K562 (cell line): ENCODE results near the gene MPC2.
A peak's percentile ranks its signal among the peaks of the same experiment; 100 is the strongest.

Experiments used
- BRD4 ChIP-seq: fragments of 200-600 bp; sonication (generic); IDR thresholded peaks from 2 replicates; pipeline ENCODE4 v1.6.1; 2017; ENCODE audit warnings: inconsistent platforms
- CBX8 ChIP-seq: fragments of 200-600 bp; sonication (generic); IDR thresholded peaks from 2 replicates; pipeline ENCODE4 v1.6.1; 2012; ENCODE audit warnings: borderline replicate concordance, mixed run types, low read depth, mild to moderate bottlenecking, moderate library complexity, mixed read lengths, low read length, control low read depth, inconsistent platforms; ENCODE audit not compliant: poor library complexity, severe bottlenecking; ENCODE audit errors: extremely low read depth
- CREB1 ChIP-seq, 2 experiments: sonication (generic) in 1 of 2; formaldehyde crosslinking in 1 of 2; IDR thresholded peaks; 2 replicates each; pipeline versions ENCODE4 v1.6.1 to v1.8.0; 2012 to 2022; ENCODE audit warnings: inconsistent platforms in 1 of 2, mild to moderate bottlenecking in 1 of 2, missing genetic modification reagents in 1 of 2, moderate library complexity in 1 of 2
- CREM ChIP-seq: IDR thresholded peaks from 2 replicates; pipeline ENCODE4 v1.6.1; 2014; ENCODE audit warnings: antibody characterized with exemption, low read depth
- EGR1 ChIP-seq: fragments of 450-650 bp; conservative IDR thresholded peaks from 2 replicates; pipeline ENCODE4 v1.6.1; 2017; ENCODE audit warnings: mild to moderate bottlenecking
- EP300 ChIP-seq: IDR thresholded peaks from 2 replicates; pipeline ENCODE4 v1.6.1; 2012; ENCODE audit warnings: low read length, improper control_type of control experiment
- ESRRA ChIP-seq: fragments of 450-650 bp; IDR thresholded peaks from 2 replicates; pipeline ENCODE4 v1.6.1; 2014; ENCODE audit warnings: low read depth, mild to moderate bottlenecking, moderate library complexity, borderline replicate concordance
- EZH2 ChIP-seq: IDR thresholded peaks from 2 replicates; pipeline ENCODE4 v1.6.1; 2012; ENCODE audit warnings: low read depth, mild to moderate bottlenecking, inconsistent platforms, low read length, borderline replicate concordance
- FOXP4 ChIP-seq: sonication (generic); formaldehyde crosslinking; IDR thresholded peaks from 2 replicates; pipeline ENCODE4 v1.8.0; 2022; ENCODE audit warnings: mild to moderate bottlenecking, missing genetic modification reagents, borderline replicate concordance
- POLR2A ChIP-seq: fragments of 450-650 bp; conservative IDR thresholded peaks from 2 replicates; pipeline ENCODE4 v1.6.1; 2016
- SMAD1 ChIP-seq: fragments of 150-350 bp; IDR thresholded peaks from 2 replicates; pipeline ENCODE4 v1.6.1; 2014; ENCODE audit warnings: low read length, low read depth; ENCODE audit not compliant: partially characterized antibody
- YY1 ChIP-seq, 3 experiments: IDR thresholded peaks; 2 replicates each; pipeline ENCODE4 v1.6.1; 2011; ENCODE audit warnings: low read length in 2 of 3, mild to moderate bottlenecking in 2 of 3, moderate library complexity in 2 of 3, borderline replicate concordance in 1 of 3, control low read depth in 1 of 3, low read depth in 1 of 3; ENCODE audit not compliant: insufficient read depth in 3 of 3, insufficient replicate concordance in 2 of 3, control insufficient read depth in 1 of 3, insufficient read length in 1 of 3; ENCODE audit errors: extremely low read depth in 1 of 3
- TF ChIP-seq, protein P1 (sequence below): sonication (generic); formaldehyde crosslinking; IDR thresholded peaks from 2 replicates; pipeline ENCODE4 v1.8.1; 2022; ENCODE audit warnings: missing genetic modification reagents
- TF ChIP-seq, protein P2 (sequence below), 3 experiments: IDR thresholded peaks in 2 of 3; conservative IDR thresholded peaks in 1 of 3; 2 replicates each; pipeline ENCODE4 v1.5.1; 2011 to 2012; ENCODE audit warnings: low read length in 3 of 3, mild to moderate bottlenecking in 3 of 3, control low read depth in 2 of 3, improper control_type of control experiment in 1 of 3, inconsistent platforms in 1 of 3, low read depth in 1 of 3, mixed read lengths in 1 of 3, moderate library complexity in 1 of 3; ENCODE audit not compliant: insufficient read depth in 2 of 3

- no peak for TF ChIP-seq POLR2A
- no peak for TF ChIP-seq SMAD1
- TF ChIP-seq, protein P1, sequence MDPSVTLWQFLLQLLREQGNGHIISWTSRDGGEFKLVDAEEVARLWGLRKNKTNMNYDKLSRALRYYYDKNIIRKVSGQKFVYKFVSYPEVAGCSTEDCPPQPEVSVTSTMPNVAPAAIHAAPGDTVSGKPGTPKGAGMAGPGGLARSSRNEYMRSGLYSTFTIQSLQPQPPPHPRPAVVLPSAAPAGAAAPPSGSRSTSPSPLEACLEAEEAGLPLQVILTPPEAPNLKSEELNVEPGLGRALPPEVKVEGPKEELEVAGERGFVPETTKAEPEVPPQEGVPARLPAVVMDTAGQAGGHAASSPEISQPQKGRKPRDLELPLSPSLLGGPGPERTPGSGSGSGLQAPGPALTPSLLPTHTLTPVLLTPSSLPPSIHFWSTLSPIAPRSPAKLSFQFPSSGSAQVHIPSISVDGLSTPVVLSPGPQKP (CRISPR knock-in tag) = no peak
- TF ChIP-seq BRD4 = no peak
- no peak for TF ChIP-seq EGR1
- TF ChIP-seq FOXP4 (CRISPR knock-in tag) = no peak
- TF ChIP-seq EZH2 = no peak
- no peak for TF ChIP-seq CREB1 (IDR thresholded peaks at IDR 0.05)
- no peak for TF ChIP-seq CREB1 (CRISPR knock-in tag; IDR thresholded peaks at IDR 0.05)
- TF ChIP-seq, protein P2, sequence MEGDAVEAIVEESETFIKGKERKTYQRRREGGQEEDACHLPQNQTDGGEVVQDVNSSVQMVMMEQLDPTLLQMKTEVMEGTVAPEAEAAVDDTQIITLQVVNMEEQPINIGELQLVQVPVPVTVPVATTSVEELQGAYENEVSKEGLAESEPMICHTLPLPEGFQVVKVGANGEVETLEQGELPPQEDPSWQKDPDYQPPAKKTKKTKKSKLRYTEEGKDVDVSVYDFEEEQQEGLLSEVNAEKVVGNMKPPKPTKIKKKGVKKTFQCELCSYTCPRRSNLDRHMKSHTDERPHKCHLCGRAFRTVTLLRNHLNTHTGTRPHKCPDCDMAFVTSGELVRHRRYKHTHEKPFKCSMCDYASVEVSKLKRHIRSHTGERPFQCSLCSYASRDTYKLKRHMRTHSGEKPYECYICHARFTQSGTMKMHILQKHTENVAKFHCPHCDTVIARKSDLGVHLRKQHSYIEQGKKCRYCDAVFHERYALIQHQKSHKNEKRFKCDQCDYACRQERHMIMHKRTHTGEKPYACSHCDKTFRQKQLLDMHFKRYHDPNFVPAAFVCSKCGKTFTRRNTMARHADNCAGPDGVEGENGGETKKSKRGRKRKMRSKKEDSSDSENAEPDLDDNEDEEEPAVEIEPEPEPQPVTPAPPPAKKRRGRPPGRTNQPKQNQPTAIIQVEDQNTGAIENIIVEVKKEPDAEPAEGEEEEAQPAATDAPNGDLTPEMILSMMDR (IDR thresholded peaks at IDR 0.05 in 2 of 3, conservative IDR thresholded peaks at IDR 0.05 in 1 of 3; ENCODE audit: insufficient read depth in 2 of 3, low read depth in 1 of 3, low read length in 3 of 3) = no peak
- TF ChIP-seq ESRRA = no peak
- TF ChIP-seq YY1 (IDR thresholded peaks at IDR 0.05; ENCODE audit: borderline replicate concordance in 1 of 3, control insufficient read depth in 1 of 3, extremely low read depth in 1 of 3, insufficient read depth in 3 of 3, insufficient read length in 1 of 3, insufficient replicate concordance in 2 of 3, low read depth in 1 of 3, low read length in 2 of 3) = peak in 2 of 3 experiments; percentile 21 to 79
- TF ChIP-seq EP300 = no peak
- TF ChIP-seq CREM = no peak
- no peak for TF ChIP-seq CBX8
These were observed 24.6 kb downstream of the MPC2 start for GRCh38 chr1:167912294-167912693.
